Measurements from ENCODE around the gene ABCB1.
"Not testable (repeated sequence)": the region's sequence is repeated elsewhere in the genome, so short reads cannot be mapped to it uniquely, and the experiment has no call there.

The ABCB1 gene

GRCh38 chr7:87574630-87575029, 26.1 kb downstream of the ABCB1 start:
- DNase-seq = no peak

GRCh38 chr7:87572513-87572912, 28.2 kb downstream of the ABCB1 start:
- DNase-seq = not testable (repeated sequence)

GRCh38 chr7:87570178-87570577, 30.5 kb downstream of the ABCB1 start:
- DNase-seq = no peak

- DNase-seq = no peak
Measured at GRCh38 chr7:87567052-87567451, 33.6 kb downstream of the ABCB1 start.

- no peak for DNase-seq
Measured at GRCh38 chr7:87566311-87566900, 34.3 kb downstream of the ABCB1 start.

- DNase-seq = no peak
Measured at GRCh38 chr7:87565877-87566276, 34.8 kb downstream of the ABCB1 start.

- DNase-seq = no peak
Measured at GRCh38 chr7:87564296-87564963, 36.3 kb downstream of the ABCB1 start.

- no peak for DNase-seq
Measured at GRCh38 chr7:87561702-87562101, 39.0 kb downstream of the ABCB1 start.

GRCh38 chr7:87561102-87561501, 39.6 kb downstream of the ABCB1 start:
- DNase-seq = no peak

GRCh38 chr7:87552351-87552900, 48.3 kb downstream of the ABCB1 start:
- DNase-seq = no peak

GRCh38 chr7:87548123-87548919, 52.4 kb downstream of the ABCB1 start:
- no peak for DNase-seq

GRCh38 chr7:87545760-87546159, 54.9 kb downstream of the ABCB1 start:
- no peak for DNase-seq

GRCh38 chr7:87543623-87544022, 57.1 kb downstream of the ABCB1 start:
- DNase-seq = no peak

GRCh38 chr7:87541648-87542047, 59.0 kb downstream of the ABCB1 start:
- no peak for DNase-seq

- DNase-seq = no peak
Measured at GRCh38 chr7:87538052-87538451, 62.6 kb downstream of the ABCB1 start.

- DNase-seq = no peak
Measured at GRCh38 chr7:87534072-87534471, 66.6 kb downstream of the ABCB1 start.

- no peak for DNase-seq
Measured at GRCh38 chr7:87530126-87530525, 70.6 kb downstream of the ABCB1 start.

GRCh38 chr7:87528730-87529129, 72.0 kb downstream of the ABCB1 start:
- no peak for DNase-seq

GRCh38 chr7:87518735-87519134, 81.9 kb downstream of the ABCB1 start:
- DNase-seq = no peak

GRCh38 chr7:87517891-87518290, 82.8 kb downstream of the ABCB1 start:
- DNase-seq = no peak

- no peak for DNase-seq
Measured at GRCh38 chr7:87517136-87517815, 83.4 kb downstream of the ABCB1 start.

- no peak for DNase-seq
Measured at GRCh38 chr7:87513735-87514335, 86.8 kb downstream of the ABCB1 start.

GRCh38 chr7:87512906-87513305, 87.8 kb downstream of the ABCB1 start:
- DNase-seq = no peak
